ENCODE data around the gene PKD2.
"Not testable (repeated sequence)": the region's sequence is repeated elsewhere in the genome, so short reads cannot be mapped to it uniquely, and the experiment has no call there.

PKD2 gene

DNA sequence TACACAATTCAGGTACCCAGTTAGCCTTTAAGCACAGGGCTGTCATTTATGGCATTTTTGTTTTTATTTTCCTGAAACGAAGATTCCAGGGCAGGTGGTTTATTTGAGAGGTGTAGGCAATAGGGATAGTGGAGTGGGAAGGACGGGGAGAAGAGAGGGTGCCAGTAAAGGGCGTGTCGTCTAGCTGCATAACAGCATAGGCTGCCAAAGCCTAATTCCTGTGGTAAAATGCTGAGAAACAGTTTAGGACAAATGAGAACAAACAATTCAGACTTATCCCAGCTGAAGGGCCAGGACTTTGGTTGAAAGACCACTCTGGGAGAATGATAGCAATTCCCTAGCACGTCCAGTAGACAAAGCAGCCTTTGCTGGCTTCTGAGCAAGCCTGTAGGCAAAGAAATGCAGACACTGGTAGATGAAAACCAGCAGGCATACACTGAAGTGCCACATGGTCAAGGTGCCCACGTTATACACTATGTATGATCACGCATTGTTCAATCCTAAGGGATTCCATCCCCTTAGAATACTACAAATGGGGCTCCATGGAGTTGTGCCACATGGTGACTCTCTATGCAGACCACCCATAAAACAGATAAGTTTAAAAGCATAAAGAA, 70.6 kb downstream of the PKD2 start:
- DNase-seq, result no peak

- DNase-seq, result no peak
Measured at GRCh38 chr4:88078579-88078978, 71.1 kb downstream of the PKD2 start.

GRCh38 chr4:88080626-88081025, 73.2 kb downstream of the PKD2 start:
- no peak for DNase-seq

DNA sequence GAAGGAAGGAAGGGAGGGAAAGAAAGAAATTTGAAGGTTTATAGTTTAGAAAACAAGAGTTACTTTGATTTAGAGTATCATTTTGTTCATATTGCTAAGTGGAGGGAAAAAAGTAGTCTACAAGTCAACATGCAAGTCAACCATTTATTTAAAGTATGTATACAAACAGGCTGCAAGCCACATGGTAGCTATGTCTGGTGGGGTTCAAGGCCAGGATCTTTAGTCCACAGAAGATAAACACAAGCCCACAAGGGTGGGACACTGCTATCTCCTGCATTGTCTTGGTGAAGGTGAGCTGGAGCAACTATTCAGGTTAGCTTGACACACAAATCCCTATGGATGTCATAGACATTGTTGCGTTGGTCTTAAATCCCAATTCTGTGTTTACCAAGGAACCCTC, 79.6 kb downstream of the PKD2 start:
- no peak for DNase-seq

GRCh38 chr4:88090898-88091297, 83.5 kb downstream of the PKD2 start:
- DNase-seq, result no peak

DNA sequence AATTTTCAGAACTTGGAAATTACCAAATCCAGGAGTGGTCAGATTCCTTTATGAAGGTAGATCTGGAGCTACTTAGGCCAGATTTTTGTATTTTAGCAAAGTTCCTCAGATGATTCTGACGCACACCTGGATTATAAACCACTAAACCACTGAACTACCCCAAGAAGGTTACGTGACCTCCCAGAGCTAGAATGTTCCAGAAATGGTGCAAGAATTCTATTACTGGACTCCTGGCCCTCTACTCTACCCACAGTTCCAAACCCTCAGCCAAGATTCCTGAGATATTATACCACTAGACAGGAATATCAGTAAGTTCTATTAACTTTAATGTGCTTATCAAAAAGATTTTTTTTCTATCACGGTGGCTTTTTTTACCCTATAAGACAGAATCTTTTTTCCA, 83.9 kb downstream of the PKD2 start:
- no peak for DNase-seq

DNA sequence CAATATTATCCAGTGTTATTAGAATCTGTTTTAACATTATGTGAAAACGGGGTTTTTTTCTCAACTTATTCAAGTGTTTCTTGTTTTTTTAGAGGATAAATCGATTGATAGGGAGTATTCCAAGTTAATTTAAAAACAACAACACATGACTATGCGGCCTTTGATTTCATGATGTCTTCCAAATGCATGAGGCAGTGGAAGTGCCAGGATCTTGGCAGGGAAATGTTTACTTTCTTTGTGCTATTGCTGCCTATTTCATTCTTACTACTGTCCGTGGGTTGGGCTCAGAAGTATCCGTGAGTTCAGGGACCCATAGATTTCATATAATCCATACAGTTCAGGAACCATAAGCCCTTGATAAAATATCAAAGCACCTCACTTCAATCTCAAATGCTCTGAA, 86.4 kb downstream of the PKD2 start:
- no peak for DNase-seq

DNA sequence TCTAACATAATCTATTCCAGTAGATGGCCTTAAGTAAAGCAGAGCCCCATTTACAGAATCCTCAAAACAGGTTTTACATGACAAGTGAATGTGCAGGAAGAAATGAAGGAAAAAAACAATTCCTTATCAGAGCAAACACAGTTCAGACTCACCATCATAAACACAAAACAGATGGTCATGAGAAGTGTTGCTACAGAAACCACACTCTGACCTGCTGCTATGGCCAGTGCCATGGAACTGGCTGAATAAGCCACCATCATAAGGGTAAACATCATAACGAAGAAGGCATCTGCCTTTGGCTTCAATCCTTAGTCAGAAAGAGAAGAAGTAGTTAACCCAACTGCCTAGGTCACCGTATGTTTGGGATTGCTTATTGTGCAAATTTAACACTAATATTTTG, 89.9 kb downstream of the PKD2 start:
- DNase-seq, result no peak

GRCh38 chr4:88097781-88098180, 90.3 kb downstream of the PKD2 start:
- DNase-seq, result no peak

- DNase-seq, result no peak
Measured at GRCh38 chr4:88098993-88099752, 91.7 kb downstream of the PKD2 start.

GRCh38 chr4:88101165-88101564, 93.7 kb downstream of the PKD2 start:
- peak; percentile 34 for DNase-seq

DNA sequence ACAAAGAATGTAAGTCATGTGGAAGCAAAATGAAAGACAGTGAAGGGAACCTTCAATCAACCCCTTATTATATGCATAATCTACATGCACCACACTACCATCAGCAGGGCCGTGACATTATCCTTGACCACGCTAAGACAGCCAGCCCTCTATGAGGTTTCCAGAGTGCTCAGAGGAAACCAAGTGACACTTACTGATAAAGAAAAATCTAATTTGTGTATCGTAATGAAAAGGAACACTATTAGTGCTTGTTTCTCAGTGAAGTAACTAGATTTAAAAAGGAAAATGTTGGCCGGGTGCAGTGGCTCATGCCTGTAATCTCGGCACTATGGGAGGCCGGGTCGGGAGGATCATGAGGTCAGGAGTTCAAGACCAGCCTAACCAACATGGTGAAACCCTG, 94.6 kb downstream of the PKD2 start:
- DNase-seq, result no peak

- DNase-seq, result no peak
Measured at GRCh38 chr4:88104902-88105610, 97.6 kb downstream of the PKD2 start.

- no peak for DNase-seq
Measured at GRCh38 chr4:88106205-88106604, 98.8 kb downstream of the PKD2 start.

DNA sequence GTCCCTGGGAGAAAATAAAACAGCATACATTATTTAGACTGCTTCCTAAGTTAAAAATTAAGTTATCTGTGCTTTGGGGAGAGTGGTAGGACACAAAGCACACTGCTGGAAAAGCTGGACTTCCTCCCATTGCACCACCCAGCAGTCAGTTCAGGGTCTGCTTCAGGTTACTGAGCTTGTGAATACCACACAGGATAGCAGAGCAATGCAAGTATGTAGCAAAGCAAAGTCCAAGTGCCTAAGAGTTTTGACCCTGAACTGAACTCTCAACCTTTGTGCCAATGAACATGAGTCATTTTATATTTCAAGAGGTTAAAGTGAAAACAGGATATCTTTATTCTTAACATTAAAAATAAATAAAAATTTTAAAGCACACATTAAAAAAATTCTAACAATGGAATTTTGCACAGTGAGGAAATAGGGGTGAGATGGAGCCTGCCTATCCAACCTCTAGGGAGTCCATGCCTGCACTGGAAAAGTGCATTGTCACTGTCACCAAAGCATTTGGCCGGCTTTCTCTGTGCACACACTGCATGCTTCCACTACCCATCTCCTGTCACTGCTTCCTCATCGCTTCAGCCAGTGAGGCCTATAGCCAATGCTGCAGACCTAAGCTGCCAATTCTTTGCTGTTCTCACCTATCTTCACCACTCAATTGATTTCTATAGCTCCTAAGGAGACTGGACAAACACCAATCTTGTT, 100.1 kb downstream of the PKD2 start:
- no peak for DNase-seq

DNA sequence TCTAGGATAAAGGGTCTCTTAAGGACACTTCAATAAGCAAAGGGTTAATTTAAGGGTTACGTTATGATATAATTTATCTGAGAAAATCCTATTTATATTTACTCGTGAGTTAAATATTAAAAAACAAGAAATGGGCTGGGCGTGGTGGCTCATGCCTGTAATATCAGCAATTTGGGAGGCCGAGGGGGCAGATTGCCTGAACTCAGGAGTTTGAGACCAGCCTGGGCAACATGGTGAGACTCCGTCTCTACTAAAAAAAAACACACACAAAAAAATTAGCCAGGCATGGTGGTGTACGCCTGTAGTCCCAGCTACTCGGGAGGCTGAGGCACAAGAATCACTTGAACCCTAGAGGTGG, 100.7 kb downstream of the PKD2 start:
- not testable (repeated sequence) for DNase-seq

- no peak for DNase-seq
Measured at GRCh38 chr4:88108747-88109122, 101.3 kb downstream of the PKD2 start.

GRCh38 chr4:88109123-88109881, 101.9 kb downstream of the PKD2 start:
- no peak for DNase-seq

DNA sequence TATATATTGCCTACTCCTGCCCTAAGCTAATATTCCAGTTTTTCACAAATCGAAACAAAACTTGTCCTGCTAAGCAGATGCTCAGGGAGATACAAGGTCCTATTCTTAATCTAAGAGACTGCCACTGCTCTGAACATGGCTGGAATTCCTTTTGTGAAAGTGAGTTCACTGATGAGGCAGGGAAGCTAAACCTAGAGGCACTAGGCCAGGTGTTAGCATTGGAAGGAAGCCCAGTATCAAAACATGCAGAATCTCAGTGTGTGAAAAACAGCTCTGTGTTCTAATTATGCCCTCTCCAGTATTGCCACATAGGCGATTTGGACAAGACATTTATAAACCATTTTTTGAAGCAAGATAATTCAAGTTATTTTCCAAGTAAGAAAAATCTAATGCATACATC, 103.4 kb downstream of the PKD2 start:
- no peak for DNase-seq

DNA sequence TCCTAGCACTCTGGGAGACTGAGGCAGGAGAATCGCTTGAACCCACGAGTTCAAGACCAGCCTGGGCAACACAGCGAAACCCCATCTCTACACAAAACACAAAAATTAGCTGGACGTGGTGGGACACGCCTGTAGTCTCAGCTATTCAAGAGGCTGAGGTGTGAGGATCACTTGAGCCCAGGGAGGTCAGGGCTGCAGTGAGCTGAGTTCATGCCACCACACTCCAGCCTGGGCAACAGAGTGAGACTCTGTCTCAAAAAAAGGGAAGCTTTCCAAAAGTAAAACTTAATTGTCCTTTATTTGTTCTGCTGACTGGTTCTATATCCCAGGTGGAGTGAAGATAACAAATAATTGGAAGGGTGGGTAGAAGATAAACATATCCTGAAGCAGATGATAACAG, 105.4 kb downstream of the PKD2 start:
- DNase-seq, result no peak

- DNase-seq, result no peak
Measured at GRCh38 chr4:88115587-88115986, 108.2 kb downstream of the PKD2 start.

GRCh38 chr4:88119943-88120342, 112.5 kb downstream of the PKD2 start:
- no peak for DNase-seq

DNA sequence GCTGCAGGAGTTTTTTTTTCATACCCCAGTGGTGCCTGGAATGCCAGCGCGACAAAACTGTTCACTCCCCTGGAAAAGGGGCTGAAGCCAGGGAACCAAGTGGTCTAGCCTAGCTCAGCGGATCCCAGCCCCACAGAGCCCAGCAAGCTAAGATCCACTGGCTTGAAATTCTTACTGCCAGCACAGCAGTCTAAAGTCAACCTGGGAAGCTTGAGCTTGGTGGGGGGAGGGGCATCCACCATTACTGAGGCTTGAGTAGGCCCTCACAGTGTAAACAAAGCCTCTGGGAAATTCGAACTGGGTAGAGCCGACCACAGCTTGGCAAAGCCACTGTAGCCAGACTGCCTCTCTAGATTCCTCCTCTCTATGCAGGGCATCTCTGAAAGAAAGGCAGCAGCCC, 114.8 kb downstream of the PKD2 start:
- DNase-seq, result not testable (repeated sequence)
